Measurements from ENCODE around the gene SLC26A5.

The SLC26A5 gene

DNA sequence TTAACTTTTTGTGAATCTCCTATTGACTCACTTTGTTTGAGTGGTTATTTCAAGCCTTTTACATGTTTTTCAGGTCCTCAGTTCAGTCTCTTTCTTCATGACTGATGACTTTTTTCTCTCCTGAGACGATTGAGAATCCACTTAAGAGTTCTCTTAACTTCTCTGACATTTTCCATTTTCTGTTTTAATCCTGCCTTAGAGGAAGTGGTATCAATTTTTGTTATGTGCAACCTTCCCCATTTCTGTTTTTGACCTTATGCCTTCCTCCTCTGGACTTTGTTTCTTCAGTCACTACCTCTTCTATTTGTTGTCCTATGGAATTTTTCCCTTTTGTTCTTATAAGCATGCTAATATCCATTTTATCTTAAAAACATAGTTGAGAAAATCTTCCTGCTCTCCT, 96.2 kb downstream of the SLC26A5 start:
- Histone ChIP-seq H2AK5ac (ENCODE audit: low read length) (no peak overlapping the region), H4K12ac (ENCODE audit: low read depth, low read length) (no peak overlapping the region), H3K9ac (ENCODE audit: low read length) (no peak overlapping the region), H3K14ac (ENCODE audit: low read length) (no peak overlapping the region), H3K4ac (ENCODE audit: low read depth, low read length) (no peak overlapping the region), H3K27me3 (ENCODE audit: insufficient read depth, low read length) (no peaks in the 10 kb centered on the region), H4K8ac (ENCODE audit: low read depth, low read length) (no peak overlapping the region), H3K79me2 (ENCODE audit: control insufficient read depth, insufficient read depth, low read length, poor library complexity) (peaks cover 5% of the 10 kb centered on the region), H3K4me1 (ENCODE audit: control insufficient read depth in 1 of 2, insufficient read depth in 2 of 2, low read length in 2 of 2) (peaks cover 2 to 4% of the 10 kb centered on the region in 2 experiments), H2BK5ac (ENCODE audit: low read depth, low read length, poor library complexity) (no peak overlapping the region), H3K4me3 (ENCODE audit: low read depth, low read length) (no peak overlapping the region), H3K36me3 (ENCODE audit: control insufficient read depth in 1 of 2, insufficient read depth in 2 of 2, low read length in 2 of 2) (peaks cover 10 to 14% of the 10 kb centered on the region in 2 experiments), H3K4me2 (ENCODE audit: low read length) (no peak overlapping the region), H2BK120ac (ENCODE audit: insufficient read depth, low read length, poor library complexity) (no peak overlapping the region), H3K79me1 (ENCODE audit: low read length) (peaks cover 3% of the 10 kb centered on the region), H3K23ac (ENCODE audit: low read length) (no peak overlapping the region), H2BK12ac (ENCODE audit: low read length) (no peak overlapping the region), H3K9me3 (ENCODE audit: insufficient read depth, low read depth, low read length) (peaks cover 2% of the 10 kb centered on the region), H2AFZ (ENCODE audit: insufficient read depth, low read length, poor library complexity) (no peak overlapping the region), H3K18ac (ENCODE audit: low read length) (no peak overlapping the region), H4K91ac (ENCODE audit: low read depth, low read length) (no peak overlapping the region), H3K27ac (ENCODE audit: low read depth, low read length) (no peak overlapping the region)
- no CpG with 5 or more reads among the region's 1 CpG for WGBS (ENCODE audit: extremely low coverage, insufficient coverage, insufficient read length)
- no peak for DNase-seq

GRCh38 chr7:103348959-103349358, 97.0 kb downstream of the SLC26A5 start:
- H3K79me1 ChIP-seq (ENCODE audit: low read length), result peaks cover 8% of the 10 kb centered on the region
- H3K4me3 ChIP-seq (ENCODE audit: low read depth, low read length), result no peak overlapping the region
- H3K27ac ChIP-seq (ENCODE audit: low read depth, low read length), result no peak overlapping the region
- H2BK12ac ChIP-seq (ENCODE audit: low read length), result no peak overlapping the region
- H4K12ac ChIP-seq (ENCODE audit: low read depth, low read length), result no peak overlapping the region
- H2AK5ac ChIP-seq (ENCODE audit: low read length), result no peak overlapping the region
- H3K36me3 ChIP-seq (ENCODE audit: control insufficient read depth in 1 of 2, insufficient read depth in 2 of 2, low read length in 2 of 2), result peaks cover 7 to 10% of the 10 kb centered on the region in 2 experiments
- no peak overlapping the region for H3K14ac ChIP-seq (ENCODE audit: low read length)
- H2BK5ac ChIP-seq (ENCODE audit: low read depth, low read length, poor library complexity), result no peak overlapping the region
- no peak overlapping the region for H4K91ac ChIP-seq (ENCODE audit: low read depth, low read length)
- no peak overlapping the region for H3K23ac ChIP-seq (ENCODE audit: low read length)
- peaks cover 2 to 4% of the 10 kb centered on the region in 2 experiments for H3K4me1 ChIP-seq (ENCODE audit: control insufficient read depth in 1 of 2, insufficient read depth in 2 of 2, low read length in 2 of 2)
- H3K4ac ChIP-seq (ENCODE audit: low read depth, low read length), result no peak overlapping the region
- H3K9ac ChIP-seq (ENCODE audit: low read length), result no peak overlapping the region
- H2BK120ac ChIP-seq (ENCODE audit: insufficient read depth, low read length, poor library complexity), result no peak overlapping the region
- peaks cover 2% of the 10 kb centered on the region for H3K9me3 ChIP-seq (ENCODE audit: insufficient read depth, low read depth, low read length)
- WGBS (ENCODE audit: extremely low coverage, insufficient coverage, insufficient read length), result no CpG with 5 or more reads among the region's 2 CpGs
- no peak overlapping the region for H3K4me2 ChIP-seq (ENCODE audit: low read length)
- no peak overlapping the region for H3K18ac ChIP-seq (ENCODE audit: low read length)
- no peaks in the 10 kb centered on the region for H3K27me3 ChIP-seq (ENCODE audit: insufficient read depth, low read length)
- peaks cover 11% of the 10 kb centered on the region for H3K79me2 ChIP-seq (ENCODE audit: control insufficient read depth, insufficient read depth, low read length, poor library complexity)
- no peak overlapping the region for H4K8ac ChIP-seq (ENCODE audit: low read depth, low read length)
- no peak for DNase-seq
- H2AFZ ChIP-seq (ENCODE audit: insufficient read depth, low read length, poor library complexity), result no peak overlapping the region

DNA sequence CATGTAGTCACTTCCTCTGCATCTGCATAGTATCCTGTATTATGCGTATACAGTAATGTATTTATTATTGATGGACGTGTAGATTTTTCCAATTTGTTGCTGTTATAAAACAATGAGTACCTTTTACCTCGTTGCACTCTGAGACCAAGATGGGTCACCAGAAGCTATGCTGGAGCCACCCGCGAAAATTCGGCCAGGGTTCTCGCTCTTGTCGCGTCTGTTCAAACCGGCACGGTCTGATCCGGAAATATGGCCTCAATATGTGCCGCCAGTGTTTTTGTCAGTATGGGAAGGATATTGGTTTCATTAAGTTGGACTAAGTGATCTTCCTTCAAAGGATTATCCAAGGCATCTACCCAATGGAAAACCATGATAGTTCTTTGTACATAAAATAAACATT, 97.6 kb downstream of the SLC26A5 start:
- Histone ChIP-seq H3K36me3 (ENCODE audit: control insufficient read depth in 1 of 2, insufficient read depth in 2 of 2, low read length in 2 of 2) (peaks cover 7 to 10% of the 10 kb centered on the region in 2 experiments), H2BK120ac (ENCODE audit: insufficient read depth, low read length, poor library complexity) (no peak overlapping the region), H3K14ac (ENCODE audit: low read length) (no peak overlapping the region), H3K4me2 (ENCODE audit: low read length) (peak overlapping the region; percentile 71), H3K79me2 (ENCODE audit: control insufficient read depth, insufficient read depth, low read length, poor library complexity) (peaks cover 12% of the 10 kb centered on the region), H2AK5ac (ENCODE audit: low read length) (no peak overlapping the region), H2BK5ac (ENCODE audit: low read depth, low read length, poor library complexity) (no peak overlapping the region), H2BK12ac (ENCODE audit: low read length) (no peak overlapping the region), H3K4me1 (ENCODE audit: control insufficient read depth in 1 of 2, insufficient read depth in 2 of 2, low read length in 2 of 2) (peaks cover 2 to 4% of the 10 kb centered on the region in 2 experiments), H3K27ac (ENCODE audit: low read depth, low read length) (no peak overlapping the region), H2AFZ (ENCODE audit: insufficient read depth, low read length, poor library complexity) (no peak overlapping the region), H4K8ac (ENCODE audit: low read depth, low read length) (no peak overlapping the region), H3K18ac (ENCODE audit: low read length) (no peak overlapping the region), H3K9me3 (ENCODE audit: insufficient read depth, low read depth, low read length) (peaks cover 2% of the 10 kb centered on the region), H4K12ac (ENCODE audit: low read depth, low read length) (no peak overlapping the region), H3K4ac (ENCODE audit: low read depth, low read length) (peak overlapping the region; percentile 98), H3K9ac (ENCODE audit: low read length) (no peak overlapping the region), H3K79me1 (ENCODE audit: low read length) (peaks cover 9% of the 10 kb centered on the region), H3K23ac (ENCODE audit: low read length) (no peak overlapping the region), H3K27me3 (ENCODE audit: insufficient read depth, low read length) (no peaks in the 10 kb centered on the region), H3K4me3 (ENCODE audit: low read depth, low read length) (peak overlapping the region; percentile 57), H4K91ac (ENCODE audit: low read depth, low read length) (no peak overlapping the region)
- DNase-seq, result no peak
- WGBS (ENCODE audit: extremely low coverage, insufficient coverage, insufficient read length), result no CpG with 5 or more reads among the region's 13 CpGs

DNA sequence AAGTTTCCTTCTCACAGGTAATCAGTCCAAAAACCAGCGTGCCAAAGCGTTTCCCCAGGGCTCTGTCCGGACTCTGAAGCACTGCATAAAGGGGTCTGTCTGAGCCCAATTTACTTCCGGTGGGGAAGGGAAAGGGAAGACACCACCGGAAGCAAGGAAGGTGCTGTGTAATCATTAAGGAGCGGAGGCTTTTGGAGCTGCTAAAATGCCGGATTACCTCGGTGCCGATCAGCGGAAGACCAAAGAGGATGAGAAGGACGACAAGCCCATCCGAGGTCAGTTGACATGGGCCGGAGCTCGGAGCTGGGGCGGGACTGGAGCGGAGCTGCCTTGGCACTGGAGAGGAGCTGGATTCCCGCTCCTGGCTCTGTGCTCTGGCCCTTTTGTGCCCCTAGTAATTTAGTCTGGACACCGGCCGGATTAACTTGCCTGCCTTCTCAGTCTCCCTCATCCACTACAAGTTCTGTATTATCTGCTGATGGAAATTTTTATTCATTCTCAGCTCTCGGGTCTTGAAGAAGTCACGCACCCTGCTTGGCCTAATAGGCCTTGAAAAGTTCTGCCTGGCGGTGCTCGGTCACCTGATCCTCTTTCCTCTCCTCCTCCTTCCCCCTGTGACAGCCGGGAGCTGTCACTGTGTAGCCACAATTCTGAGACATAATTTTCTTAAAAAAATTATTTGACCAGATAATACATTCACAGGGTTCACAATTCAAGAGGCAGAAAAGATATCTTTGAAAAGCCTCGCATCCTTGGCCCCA, 98.3 kb downstream of the SLC26A5 start, which contains the start of gene PSMC2:
PSMC2 (plus strand) TSS at position 137 of the 761 bp plus-strand sequence; CDS start at position 206, 69 bp downstream.
- H3K4ac ChIP-seq (ENCODE audit: low read depth, low read length), result peak within 1 kb of the TSS; percentile 98
- peaks cover 4 to 6% of the 10 kb centered on the region in 2 experiments for H3K36me3 ChIP-seq (ENCODE audit: control insufficient read depth in 1 of 2, insufficient read depth in 2 of 2, low read length in 2 of 2)
- peaks cover 2 to 4% of the 10 kb centered on the region in 2 experiments for H3K4me1 ChIP-seq (ENCODE audit: control insufficient read depth in 1 of 2, insufficient read depth in 2 of 2, low read length in 2 of 2)
- no peak within 1 kb of the TSS for H3K23ac ChIP-seq (ENCODE audit: low read length)
- WGBS (ENCODE audit: extremely low coverage, insufficient coverage, insufficient read length), result no CpG with 5 or more reads among the region's 25 CpGs
- peak within 1 kb of the TSS; percentile 100 for H3K4me3 ChIP-seq (ENCODE audit: low read depth, low read length)
- peak within 1 kb of the TSS; percentile 59 for H4K12ac ChIP-seq (ENCODE audit: low read depth, low read length)
- peak within 1 kb of the TSS; percentile 35 for H3K18ac ChIP-seq (ENCODE audit: low read length)
- peak within 1 kb of the TSS; percentile 54 for H4K91ac ChIP-seq (ENCODE audit: low read depth, low read length)
- H3K79me1 ChIP-seq (ENCODE audit: low read length), result peaks cover 9% of the 10 kb centered on the region
- H2BK12ac ChIP-seq (ENCODE audit: low read length), result no peak within 1 kb of the TSS
- H3K79me2 ChIP-seq (ENCODE audit: control insufficient read depth, insufficient read depth, low read length, poor library complexity), result peaks cover 12% of the 10 kb centered on the region
- H3K14ac ChIP-seq (ENCODE audit: low read length), result peak within 1 kb of the TSS; percentile 75
- peak within 1 kb of the TSS; percentile 78 for H4K8ac ChIP-seq (ENCODE audit: low read depth, low read length)
- H3K9ac ChIP-seq (ENCODE audit: low read length), result peak within 1 kb of the TSS; percentile 99
- peak within 1 kb of the TSS; percentile 64 for H2AFZ ChIP-seq (ENCODE audit: insufficient read depth, low read length, poor library complexity)
- peak within 1 kb of the TSS; percentile 35 for H2BK120ac ChIP-seq (ENCODE audit: insufficient read depth, low read length, poor library complexity)
- H2AK5ac ChIP-seq (ENCODE audit: low read length), result no peak within 1 kb of the TSS
- H3K9me3 ChIP-seq (ENCODE audit: insufficient read depth, low read depth, low read length), result peaks cover 2% of the 10 kb centered on the region
- peak within 1 kb of the TSS; percentile 87 for H3K4me2 ChIP-seq (ENCODE audit: low read length)
- H3K27me3 ChIP-seq (ENCODE audit: insufficient read depth, low read length), result no peaks in the 10 kb centered on the region
- peak; percentile 82 to 94 for DNase-seq
- H2BK5ac ChIP-seq (ENCODE audit: low read depth, low read length, poor library complexity), result peak within 1 kb of the TSS; percentile 7
- H3K27ac ChIP-seq (ENCODE audit: low read depth, low read length), result peak within 1 kb of the TSS; percentile 70
